ENCODE measurements around the gene CACNA2D3.
"Not testable (repeated sequence)": the region's sequence is repeated elsewhere in the genome, so short reads cannot be mapped to it uniquely, and the experiment has no call there.

The CACNA2D3 gene

DNA sequence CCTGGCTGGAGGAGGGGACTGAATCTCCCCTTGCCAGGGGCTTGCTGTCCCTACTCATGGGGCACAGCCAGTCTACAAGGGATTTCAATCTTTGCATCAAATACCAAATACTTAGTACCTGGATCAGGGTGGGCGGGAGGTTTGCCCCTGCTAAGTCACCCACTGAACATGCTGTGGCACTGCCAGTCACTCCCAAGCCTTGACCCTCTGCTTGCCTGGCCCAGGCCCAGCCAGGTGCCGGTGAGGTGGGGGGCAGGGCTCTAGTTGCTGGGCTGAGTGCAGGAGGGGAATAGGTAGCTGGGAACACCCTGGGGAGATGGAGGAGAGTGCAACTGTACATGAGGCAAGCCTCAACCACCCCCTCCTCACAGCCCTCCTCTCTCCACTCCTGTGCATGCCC, 941.8 kb downstream of the CACNA2D3 start:
- DNase-seq, result no peak

- DNase-seq, result no peak
Observed at GRCh38 chr3:55065331-55065730, 943.0 kb downstream of the CACNA2D3 start.

DNA sequence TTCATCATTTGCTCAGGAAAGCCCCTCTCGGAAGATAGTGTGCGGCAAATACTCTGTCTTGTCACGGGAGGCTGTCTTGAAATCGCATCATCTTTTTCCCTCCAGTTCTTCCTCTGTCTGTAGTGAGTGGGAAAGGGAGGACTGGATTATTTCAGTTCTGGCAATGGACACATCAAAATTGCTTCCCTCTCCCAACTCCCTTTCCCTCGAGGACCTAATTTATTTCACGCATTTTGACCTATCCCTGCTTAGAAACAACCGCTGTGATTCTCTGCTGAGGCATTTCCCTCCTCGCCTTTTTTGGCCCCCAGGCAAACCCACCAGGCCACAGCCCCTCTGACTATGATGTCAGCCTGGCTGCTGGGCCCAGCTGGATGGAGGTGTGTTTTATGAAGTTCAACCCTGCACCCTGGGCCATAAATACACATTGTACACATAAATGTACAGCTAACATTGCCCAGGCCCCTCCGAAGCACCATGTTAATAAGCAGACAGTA, 944.2 kb downstream of the CACNA2D3 start:
- DNase-seq, result no peak

- DNase-seq, result no peak
Observed at GRCh38 chr3:55069950-55070349, 947.6 kb downstream of the CACNA2D3 start.

GRCh38 chr3:55074796-55075195, 952.4 kb downstream of the CACNA2D3 start:
- DNase-seq, result no peak

- DNase-seq, result no peak
Observed at GRCh38 chr3:55075846-55076245, 953.5 kb downstream of the CACNA2D3 start.

DNA sequence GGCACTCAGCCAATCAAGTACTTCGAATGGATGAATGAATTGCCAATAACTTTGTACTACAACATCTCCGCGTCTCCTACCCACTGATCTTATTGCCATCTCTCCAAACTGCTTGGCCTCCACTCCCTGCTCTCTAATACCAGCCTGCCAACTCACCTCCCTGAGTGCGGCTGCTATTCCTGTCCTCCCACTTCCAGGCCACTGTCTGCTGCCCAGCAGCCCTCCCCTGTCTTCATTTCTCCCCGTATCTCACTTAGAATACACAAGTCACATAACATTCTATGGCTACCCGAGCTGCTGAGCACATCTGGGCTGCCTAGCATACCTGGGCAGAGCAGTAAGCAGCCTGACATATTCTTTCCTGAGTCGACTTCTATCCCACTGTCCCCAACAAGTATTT, 955.4 kb downstream of the CACNA2D3 start:
- no peak for DNase-seq

DNA sequence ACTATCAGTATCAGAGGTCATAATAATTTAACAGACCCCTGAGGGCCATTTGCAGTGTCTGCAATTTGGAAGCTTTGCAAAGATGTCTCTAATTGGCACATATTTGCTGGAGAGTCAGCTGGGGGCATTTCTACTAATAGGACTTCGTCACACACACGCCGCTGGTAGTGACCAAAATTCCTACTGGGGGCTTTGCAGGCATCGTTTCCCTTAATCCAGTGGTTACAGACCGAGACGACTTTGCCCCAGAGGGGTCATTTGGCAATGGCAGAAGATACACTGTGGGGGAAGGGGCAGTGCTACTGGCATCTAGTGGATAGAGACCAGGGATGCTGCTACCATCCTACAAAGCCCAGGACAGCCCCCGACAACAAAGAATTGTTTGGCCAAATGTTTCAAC, 956.5 kb downstream of the CACNA2D3 start:
- no peak for DNase-seq

- DNase-seq, result no peak
Observed at GRCh38 chr3:55085231-55085630, 962.9 kb downstream of the CACNA2D3 start.

- no peak for DNase-seq
Observed at GRCh38 chr3:55089211-55089610, 966.9 kb downstream of the CACNA2D3 start.

GRCh38 chr3:55090291-55090690, 967.9 kb downstream of the CACNA2D3 start:
- no peak for DNase-seq

DNA sequence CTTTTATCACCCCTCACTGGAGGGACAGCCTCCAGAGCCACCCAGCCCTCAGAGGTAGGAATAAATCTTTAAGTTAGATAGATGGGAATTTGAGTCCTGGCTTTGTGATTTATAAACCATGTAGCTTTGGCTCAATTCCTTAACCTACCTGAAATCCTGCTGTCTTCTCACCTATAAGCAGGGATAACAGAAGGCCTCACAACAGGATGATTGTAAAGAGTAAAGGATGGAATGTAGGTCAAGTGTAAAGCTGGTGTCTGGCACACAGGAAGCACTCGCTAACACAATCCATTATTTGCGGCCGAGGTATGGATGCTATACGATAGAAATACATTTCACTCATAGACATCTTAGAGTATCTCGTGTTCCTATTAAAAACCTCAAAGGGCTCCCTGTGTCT, 968.4 kb downstream of the CACNA2D3 start:
- no peak for DNase-seq

DNA sequence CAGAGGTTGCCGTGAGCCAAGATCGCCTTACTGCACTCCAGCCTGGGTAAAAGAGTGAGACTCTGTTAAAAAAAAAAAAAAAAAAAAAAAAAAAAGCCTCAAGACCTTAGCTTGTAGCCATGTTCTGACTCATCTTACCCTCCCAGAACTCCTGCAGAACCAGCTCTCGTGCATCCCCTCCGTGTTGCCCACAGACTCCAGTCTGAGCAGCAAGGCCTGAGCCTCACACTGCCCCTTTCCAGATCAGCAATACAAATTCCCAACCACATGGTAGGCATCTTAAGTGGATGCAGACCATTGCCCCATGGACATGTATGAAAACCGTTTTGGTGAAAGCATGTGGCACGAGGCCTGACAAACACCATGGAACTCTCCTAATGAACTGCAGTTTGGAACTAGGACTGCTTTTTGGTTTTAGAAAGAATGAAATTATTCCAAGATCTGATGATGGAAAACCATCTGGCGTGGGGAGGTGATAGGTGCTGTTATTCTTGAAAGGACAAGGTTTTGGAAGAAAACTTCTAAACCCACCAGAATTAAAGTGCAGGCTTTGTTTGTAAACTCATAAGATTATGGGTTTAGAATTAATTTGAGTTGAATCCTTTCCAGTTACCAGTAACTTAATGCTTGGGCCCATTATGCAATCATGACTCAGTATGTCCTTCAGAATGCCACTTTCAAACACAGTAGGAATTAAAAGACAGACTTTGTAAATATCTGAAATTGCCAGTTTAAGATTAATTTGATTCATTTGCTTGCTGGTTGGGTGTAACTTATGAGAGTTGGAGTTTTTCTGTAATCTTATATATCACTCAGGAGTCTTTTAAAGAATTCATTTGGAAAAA, 969.3 kb downstream of the CACNA2D3 start:
- no peak for DNase-seq

DNA sequence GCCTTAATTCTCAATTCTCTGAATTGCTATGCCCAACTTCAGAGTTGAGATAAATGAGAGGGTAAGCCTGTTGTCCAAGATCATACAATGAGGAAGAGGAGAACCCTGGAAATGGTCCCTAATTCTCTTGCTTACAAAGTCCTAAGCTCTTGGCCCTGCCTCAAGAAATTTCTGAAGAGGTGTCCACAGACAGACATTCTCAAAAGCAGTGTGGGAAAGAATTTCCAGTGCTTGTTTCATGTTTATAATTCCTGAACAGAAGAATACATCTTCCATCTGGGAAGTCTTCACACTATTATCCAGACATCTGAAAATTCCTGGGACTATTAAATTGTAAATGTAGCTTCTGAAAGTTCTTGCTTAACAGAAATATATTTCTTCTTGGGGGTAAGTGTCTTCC, 972.3 kb downstream of the CACNA2D3 start:
- DNase-seq, result no peak

DNA sequence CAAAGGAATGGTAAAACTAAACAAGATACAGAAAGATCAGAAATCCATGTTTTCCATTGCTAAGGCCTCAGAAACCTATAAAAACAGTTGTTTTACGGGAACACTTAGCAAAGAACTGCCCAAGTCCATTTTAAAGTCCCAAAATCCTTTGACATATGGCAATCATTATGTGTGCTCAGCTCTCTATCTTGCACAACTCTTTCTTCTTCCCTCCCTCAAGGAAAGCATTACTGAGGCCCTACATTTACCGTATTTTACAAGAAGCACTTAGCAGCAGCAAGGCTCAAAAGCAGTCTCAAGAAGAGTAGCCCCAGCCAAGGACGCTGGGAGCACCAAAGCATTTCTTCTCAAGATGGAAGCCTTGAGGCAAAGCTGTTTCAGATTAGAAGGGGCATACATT, 975.1 kb downstream of the CACNA2D3 start:
- no peak for DNase-seq

DNA sequence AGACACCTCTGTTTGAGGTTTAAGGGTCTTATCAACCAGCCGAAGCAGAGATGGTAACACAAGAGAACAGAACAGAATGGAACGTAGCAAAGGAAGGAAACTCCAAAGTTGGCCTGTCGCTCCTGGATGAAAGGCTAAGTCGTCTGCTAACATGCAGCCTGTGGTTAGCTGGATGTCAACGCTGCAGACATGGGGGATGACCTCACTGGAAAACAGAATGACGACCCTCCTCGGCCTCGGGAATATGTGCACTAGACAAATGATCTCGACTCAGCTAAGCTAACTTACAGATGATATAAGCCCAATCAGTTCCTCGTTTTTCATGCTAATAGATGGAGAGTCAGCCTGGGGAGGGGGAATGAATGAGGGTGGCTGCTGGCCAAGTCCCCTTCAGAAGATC, 983.3 kb downstream of the CACNA2D3 start:
- DNase-seq, result no peak

DNA sequence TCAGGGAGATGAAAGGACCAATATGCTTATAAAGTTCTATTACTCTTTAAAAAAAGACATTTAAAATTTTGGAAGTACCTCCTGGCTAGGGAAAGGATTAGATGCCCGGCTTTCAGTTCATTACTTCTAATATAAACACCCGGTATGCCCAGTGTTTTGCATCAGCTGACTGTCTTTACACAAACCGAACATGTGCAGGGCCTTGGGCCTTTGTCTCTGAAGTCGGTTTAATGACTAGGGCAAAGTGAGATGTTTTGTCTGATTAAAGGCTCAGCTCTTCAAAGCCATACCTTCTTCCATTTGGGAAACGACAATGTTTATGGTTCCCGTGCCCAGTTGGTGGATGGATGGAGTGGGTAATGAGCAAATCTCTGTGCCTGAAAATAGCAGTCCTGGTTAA, 984.8 kb downstream of the CACNA2D3 start:
- DNase-seq, result no peak

- not testable (repeated sequence) for DNase-seq
Observed at GRCh38 chr3:55111906-55112305, 989.6 kb downstream of the CACNA2D3 start.

GRCh38 chr3:55118451-55118850, 996.1 kb downstream of the CACNA2D3 start:
- no peak for DNase-seq

DNA sequence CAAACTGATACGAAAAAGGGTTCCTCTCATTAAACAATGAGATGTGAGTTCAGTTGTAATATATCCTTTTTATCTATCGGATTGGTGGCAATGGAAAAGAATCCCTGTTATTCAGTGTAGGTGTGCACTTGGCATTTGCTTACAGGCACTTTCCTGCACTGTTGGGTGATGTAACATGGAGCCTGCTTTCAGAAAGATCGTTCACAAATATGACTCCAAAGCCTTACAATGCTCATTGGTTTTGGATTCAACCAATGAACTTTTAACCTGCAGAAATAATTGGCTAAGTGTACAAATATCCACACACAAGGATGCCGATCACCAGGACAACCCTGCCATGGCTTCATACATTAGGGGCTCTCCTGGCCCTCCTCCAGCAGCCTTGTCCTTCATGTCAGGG, 996.9 kb downstream of the CACNA2D3 start:
- no peak for DNase-seq

DNA sequence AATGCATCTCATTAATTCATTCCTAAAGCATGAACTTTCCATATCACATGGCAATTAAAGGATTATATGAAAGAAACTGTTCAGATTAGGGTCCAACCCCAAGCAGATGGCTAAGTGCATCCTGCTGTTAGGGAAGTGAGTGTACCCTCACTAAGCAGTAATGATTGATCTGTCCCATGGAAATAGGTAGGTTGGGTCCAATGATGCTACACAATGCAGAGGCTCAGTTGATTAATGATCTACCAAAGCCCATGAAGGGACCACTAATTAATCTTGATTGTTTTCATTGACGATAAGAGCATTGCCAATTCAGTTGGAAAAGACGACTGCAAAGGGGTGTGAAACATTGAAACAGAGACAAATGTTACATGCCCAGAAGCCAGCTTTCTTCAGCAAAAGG, 1000.0 kb downstream of the CACNA2D3 start:
- DNase-seq, result no peak
